Brain pericyte (primary cell): ENCODE data around the gene NR2F2.

ENCODE experiments used
- DNase-seq: peaks from one replicate; pipeline ENCODE4 v3.0.0-alpha.2; 2012; ENCODE audit warnings: low read depth, low spot score

NR2F2 gene

DNA sequence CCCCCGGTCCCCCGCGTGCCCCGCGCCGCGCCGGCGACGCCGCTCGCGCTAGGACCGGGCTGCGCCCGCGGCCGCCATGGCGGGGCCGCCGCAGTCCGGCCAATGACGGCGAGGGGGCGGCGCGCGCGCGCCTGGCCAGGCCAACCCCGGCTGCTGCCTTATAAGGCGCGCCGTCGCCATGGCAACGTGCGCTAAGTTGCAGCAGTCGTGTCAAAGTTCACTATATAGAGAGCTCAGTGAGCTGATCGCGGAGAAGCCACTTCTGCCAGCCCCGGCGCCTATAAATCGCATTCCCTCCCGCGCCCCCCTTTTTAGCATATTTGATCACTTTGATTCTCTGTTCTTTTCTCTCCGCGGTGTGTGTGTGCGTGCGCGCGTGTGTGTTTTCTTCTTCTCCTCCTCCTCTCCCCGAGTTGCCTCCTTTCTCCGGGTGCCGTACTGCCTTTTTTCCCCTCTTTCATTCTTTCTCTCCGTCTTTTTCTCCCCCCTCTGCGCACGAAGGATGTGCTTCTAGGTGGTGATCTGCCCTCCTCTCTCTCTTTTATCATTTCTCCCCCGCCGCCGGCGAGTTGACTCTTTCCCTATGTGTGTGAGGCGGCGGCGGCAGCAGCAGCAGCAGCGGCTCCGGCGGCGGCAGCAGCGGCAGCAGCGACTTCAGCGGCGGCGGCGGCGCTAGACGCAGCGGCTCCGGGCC is at the start of gene NR2F2:
Gene NR2F2, plus strand, starts transcription at position 251 of the 694 bp plus-strand sequence. CDS start 1,406 bp downstream, outside the sequence.
- DNase-seq: peak; percentile 97

DNA sequence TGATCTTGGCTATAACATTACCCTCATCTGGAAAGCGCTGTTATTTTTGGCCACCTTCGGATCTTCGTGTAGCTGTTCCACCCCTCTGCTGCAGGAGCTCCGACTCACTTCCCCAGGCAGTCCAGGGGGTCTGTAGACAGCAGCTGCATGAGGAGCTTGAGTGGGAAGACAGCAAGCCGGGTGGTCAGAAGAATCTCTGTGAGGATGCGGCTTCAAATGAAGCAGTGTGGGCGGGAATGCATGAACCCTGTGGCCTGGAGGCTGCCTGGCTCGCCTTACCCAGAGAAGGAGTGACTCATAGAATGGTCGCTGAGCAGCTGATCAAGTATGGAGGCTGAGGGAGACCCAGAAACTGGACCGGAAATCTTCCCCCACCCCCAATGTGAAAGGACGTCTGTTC is 45.2 kb upstream of the NR2F2 start:
- peak; percentile 98 for DNase-seq

DNA sequence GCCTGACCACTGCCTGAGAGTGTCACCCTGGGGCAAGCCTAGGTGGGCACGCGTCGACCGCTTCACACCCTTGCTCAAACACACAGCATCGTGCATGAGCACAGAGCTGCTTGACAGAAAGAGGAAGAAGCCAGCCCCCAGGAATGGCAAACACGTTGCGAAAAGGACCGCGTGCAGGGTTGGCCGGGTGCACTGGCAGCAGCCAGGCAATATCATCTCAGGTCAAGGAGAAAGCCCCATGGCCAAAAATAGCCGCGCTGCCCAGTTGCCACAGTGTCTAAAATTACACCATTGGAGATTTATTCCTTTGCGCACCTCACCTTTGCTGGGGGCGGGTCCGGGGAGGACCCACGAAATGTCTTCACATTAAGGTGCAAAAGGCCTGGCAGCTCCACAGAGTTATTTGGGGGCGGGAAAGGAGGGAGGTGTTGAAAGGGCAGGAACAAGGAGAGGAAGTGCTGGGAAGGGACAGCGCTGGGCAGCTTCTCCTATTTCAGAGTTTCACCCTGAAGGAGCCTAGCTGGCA is 44.7 kb upstream of the NR2F2 start:
- no peak for DNase-seq

DNA sequence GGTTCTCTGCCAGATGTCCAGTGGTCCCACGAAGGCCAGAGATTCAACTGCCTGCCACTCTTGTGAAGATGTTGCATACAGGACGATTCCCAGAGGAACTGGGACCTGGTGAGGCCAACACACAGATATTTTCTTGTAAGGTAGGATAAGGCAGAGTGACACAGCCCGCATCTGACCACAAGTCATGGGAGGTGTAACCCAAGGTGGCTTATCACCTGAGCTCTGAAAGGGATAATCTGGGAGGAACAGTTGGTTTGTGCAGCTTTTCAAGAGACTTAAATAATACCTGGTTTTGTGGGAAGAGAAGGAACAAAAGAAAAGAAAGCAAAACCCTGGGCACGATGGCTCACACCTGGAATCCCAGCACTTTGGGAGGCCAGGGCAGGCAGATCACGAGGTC is 39.8 kb upstream of the NR2F2 start:
- DNase-seq: no peak

DNA sequence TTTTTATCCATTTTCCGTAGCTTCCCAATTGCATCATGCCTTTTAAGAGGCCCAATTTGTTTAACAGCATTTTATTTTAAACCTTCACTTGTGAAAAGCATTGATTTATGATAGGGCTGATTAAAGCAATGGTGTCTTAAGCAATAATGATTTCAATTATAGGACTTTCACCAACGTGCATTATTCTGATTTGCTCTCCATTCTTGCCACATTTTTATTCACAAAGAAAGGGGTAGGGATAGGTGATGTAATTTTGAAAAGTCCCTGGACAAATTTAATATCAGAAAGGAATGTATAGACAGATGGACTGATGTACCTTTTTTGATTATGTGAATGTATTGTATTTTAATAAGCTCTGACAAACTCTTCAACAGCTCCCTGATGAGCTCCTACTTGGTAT is 37.9 kb upstream of the NR2F2 start:
- no peak for DNase-seq

DNA sequence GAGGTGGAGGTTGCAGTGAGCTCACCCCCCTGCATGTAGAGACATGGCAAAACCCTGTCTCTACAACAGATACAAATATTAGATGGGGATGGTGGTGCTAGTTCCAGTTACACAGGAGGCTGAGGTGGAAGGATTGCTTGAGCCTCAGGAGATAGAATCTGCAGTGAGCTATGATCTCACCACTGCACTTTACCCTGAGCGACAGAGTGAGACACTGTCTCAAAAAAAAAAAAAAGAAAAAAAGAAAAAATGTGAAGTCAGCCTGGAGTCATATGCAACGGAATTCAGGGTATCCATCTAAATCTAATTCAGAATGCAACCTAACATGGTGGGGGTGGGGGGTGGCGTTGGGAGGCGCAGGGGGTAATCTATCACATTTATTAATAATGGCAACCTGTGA is 37.1 kb upstream of the NR2F2 start:
- no peak for DNase-seq

DNA sequence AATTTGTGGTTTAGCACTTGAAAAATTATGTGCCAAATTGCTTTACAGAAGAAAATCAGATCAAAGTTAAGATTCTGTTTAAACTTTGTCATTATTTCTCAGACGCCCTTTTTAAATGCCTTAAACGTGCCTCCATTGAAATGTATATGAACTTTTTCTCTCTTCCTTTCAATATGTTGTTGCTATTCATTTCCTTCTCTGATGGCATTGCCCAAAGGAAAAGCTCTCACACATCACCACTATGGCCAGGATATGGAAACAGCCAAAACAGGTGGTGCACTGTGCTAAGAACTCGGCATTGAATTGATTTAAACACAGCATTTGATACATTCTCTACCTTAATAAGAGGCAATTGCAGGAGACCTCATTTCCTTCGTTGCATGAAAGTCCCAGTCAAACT is 35.7 kb upstream of the NR2F2 start:
- DNase-seq: no peak

DNA sequence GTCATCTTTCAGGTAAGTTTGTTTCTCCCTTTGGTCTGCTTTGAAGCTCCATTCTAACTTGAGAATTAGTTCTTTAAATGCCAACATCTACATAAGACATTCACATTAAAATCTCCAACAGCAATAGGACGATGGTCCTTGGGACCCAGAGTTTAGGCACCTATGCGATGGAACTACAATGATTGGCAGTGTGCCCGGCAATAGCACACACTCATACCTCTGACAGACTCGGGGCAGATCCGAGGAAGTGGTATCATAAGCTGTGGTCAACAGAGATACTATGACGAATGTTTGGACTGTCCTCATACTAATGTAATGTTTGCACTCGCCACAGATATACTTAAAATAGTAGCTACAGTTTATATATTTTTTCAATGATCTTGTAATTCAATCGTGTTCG is 34.2 kb upstream of the NR2F2 start:
- DNase-seq: no peak

DNA sequence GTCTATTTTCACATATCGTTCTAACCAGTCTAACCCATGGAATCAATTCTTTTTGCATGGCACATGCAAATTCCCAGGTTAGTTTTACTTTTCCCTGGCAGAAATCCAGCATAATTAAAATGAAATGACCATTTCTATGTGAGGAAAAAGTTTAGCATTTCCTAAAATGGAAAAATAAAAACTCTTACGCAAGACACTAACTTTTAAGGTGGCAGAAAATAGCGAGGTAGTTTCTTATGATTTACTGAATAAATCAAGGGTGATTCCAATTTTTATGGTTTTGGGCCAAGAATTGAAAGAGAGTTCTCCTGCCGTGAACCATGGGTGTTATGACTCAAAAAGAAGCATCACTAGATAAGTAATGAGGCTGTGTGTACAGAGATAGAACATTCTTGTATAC is 32.7 kb upstream of the NR2F2 start:
- DNase-seq: no peak

DNA sequence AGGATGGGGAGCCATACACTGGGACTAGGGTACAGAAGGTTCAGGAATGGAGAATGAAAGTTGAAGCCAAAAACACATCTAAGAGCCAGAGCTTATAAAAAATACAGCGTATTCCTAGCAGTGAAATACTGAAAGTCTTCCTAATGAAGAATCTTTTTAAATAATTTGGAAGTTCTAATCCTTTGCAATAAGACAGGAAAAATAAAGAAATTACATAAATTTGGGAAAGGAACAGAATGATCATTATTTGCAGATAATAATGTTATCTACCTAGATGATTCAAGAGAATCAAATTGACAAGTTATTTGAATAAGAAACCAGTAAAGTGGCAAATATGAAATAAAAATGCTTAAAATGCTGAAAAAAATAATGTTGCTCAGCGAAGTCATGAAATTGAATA is 32.3 kb upstream of the NR2F2 start:
- DNase-seq: no peak

DNA sequence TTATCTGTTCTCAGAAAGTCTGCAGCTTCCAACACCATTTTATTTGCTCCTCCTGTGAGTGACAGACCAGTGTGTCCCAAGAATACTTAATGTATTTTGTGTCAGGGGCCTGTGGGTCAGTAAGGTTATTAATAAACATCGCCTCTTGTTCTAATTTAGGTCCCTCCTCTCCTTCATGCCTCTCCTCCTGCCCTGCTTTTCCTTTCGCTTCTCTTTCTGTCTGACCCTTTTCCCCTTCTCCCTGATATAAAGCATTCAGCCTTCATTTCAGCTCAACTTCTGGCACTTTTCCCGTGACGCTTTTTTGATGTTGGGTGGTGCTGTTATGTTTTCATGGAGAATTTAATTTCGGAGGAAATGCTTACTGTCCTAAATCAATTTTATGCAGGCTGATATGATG is 29.7 kb upstream of the NR2F2 start:
- no peak for DNase-seq

DNA sequence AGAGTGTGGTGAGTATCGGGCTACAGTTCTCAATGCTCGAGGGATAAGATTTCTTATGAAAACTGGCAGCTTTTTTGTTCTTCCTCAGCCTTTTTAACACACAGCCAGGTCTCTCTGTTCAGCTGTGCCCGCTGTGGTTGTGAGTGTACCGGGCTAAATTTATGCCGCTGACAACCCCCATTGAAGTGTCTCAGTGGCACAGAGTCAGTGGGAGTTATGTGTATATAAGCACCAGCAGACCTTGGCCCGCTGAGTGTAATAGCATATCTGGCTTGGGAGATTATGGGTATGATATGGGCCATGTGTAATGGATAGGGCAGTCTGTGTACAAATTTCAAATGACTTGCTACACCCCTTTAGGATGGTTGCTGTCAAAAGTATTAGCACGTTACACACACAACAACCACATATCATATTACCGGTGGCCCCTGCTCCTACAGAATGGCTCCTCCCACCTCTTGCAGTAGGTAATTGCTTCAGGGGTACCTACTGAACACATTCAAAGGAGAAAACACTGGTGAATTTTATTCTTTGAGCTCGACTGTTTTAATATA is 26.9 kb upstream of the NR2F2 start:
- no peak for DNase-seq

DNA sequence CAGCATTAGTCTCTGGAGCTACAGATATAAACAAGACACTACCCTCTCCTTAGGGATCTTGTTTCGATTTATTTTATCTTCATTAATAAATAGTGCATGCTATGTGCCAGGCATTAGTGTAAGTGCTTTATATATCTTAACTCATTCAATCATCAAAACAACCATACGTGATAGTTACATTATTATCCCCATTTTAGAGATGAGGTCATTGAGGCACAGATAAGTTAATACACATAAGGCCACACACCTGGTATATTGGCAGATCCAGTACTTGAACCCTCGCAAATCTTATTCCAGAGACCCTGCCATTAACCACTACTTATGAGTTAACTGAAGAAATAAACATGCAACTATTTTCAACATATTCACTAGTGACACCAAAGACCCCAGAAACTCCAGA is 25.7 kb upstream of the NR2F2 start:
- DNase-seq: no peak

DNA sequence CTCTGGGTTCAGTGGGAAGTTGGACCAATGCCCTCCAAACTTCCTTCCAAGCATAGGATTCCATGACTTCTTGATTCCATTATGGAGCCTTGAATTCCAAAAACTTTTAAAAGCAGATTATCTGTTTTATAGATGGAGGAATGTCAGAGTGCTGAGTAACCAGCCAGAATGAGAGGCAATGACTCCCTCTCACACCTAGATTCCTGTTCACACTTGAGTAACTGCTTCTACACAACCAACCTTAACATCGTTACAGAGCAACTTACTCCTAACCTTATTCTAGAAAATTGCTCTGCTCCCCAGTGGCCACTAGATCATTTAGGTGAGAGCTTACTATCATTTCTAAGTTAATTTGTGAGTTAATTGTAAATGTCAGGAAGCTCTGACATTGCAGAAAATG is 24.2 kb upstream of the NR2F2 start:
- DNase-seq: no peak

DNA sequence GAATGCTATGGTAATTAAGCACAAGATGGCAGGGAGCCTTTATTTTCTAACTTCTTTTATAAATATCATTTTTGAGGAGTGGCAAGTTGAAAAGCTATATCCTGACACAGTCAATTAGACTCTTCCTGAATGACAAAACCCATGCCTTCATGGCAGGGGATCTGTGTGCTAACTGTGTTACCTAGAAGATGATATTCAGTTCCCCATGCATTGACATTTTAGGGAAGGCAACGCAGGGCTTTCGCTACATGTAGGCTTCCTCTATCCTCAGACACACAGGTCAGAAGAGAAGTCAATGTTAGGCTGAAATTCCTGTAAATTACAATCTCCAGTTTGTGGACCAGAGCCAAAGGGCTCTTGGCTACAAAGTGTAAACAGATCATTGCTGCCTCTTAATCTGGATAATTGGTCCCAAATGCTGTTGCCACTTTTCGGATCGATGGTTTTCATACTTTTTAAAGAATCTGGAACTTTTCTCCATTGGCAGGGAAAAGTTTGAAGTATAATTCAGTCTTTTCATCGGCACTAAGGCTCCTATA is 22.6 kb upstream of the NR2F2 start:
- DNase-seq: no peak

DNA sequence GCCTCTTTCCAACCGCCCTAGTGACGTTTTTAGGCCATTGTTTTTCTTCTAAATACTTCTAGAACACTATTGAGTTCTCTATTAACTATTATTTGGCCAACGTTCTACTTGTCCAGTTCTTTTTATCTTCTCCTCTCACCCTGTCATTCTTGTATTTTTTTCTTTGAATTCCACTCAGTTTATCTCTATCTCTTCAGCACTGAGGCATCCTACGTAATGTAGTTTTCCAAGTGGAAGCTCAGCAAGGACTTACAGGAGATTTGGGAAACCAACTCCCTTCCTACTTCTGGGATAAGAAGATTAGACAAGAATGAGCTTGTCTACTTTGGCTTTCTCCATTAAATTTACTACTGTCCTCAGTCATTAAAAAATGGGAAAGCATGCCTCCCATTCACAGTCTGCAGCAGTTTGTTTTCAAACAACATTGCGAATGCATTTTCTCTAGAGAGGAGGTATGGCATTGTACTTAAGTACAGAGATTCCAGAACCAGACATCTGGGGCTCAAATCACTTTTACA is 21.3 kb upstream of the NR2F2 start:
- no peak for DNase-seq

DNA sequence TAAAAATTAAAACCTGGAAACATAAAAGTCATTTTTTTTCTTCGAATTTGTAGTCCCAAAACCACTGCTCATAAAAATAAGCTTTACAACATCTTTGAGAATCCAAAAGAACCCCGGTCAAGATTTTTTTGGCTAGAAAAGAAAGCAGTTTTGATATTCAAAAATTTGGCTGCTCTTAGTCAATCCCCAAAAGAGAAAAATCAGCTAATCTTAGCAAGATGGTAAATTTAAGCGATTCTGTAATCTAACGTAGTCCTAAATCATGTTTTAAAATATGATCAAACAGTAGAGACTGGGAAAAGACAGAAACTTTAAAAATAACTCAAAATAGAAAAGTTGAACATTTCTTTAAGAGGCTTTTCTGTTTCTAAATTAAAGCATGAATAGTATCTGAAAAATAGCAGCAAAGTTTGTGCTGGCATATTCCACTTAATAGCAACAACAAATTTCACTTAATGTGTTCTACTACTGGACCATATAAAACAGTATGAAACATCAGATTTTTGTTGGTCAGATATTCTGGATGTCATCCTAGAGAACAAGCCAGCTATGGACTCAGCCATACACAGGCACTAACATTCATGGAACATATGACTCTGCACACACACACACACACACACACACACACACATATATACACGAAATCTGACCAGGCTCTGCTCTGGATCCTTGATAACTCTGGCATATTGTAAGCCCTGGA is 19.1 kb upstream of the NR2F2 start:
- no peak for DNase-seq

DNA sequence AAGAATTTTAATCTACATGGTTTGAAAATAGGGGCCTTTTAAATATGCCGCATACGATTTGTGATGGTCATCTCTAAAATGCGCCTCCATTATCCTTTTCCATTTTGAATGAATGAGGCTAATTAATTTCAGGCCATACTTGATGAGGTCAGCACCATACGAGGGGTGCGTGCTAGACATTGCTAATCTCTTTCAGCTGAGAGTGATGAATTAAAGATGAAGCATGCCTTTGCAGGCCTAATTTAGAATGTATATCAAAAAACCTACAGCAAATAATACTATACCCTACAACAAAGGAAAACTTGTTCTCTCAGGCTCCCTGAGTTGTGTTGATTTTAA is 18.6 kb upstream of the NR2F2 start:
- DNase-seq: no peak

DNA sequence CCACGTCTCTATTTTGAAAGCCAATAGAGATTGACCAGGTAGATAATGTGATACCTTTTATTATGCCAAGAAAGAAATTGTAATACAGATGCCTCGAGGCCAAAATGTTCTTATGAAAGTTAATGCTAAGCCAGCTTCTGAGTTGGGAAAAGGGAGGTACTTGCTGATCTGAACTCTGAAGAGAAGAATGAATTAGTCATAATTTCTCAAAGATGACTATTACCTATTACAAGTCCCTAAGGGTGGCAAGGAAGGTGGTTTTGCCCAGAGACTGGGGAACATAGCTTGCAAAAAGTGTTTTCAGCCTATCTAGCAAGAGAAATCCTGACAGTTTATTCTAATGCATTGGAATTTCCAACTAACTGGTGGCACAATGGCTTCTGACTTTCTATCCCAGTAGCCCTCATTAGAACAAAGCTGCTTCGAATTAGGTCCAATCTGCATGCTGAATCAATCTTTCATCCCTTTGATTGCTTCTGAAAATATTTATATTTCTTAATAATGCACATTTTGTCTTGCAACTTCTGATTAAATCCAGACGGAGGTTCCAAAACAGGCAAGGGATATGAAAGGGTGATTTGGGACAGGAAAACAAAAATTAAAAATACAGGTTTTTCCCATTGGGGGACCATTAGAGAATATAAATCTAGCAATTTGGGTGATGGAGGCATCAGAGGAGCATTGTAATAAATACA is 17.7 kb upstream of the NR2F2 start:
- DNase-seq: no peak

DNA sequence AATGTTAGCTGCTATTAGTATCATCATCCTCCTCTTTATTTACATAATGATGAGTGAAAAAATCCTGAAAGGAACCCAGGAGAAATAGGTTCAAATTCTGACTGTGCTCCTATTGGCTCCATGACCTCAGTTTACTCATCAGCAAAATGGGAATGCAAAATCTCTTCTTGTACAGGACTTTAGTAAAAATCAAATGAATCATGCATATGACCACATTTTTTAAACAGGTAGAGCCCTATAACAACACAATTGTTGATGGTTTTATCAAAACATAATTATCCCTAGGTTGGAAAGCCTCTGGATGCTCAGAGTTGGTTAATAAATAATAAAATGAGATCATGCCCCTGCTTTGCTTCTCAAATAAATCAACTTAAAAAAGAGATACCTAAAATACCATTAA is 16.0 kb upstream of the NR2F2 start:
- DNase-seq: no peak

DNA sequence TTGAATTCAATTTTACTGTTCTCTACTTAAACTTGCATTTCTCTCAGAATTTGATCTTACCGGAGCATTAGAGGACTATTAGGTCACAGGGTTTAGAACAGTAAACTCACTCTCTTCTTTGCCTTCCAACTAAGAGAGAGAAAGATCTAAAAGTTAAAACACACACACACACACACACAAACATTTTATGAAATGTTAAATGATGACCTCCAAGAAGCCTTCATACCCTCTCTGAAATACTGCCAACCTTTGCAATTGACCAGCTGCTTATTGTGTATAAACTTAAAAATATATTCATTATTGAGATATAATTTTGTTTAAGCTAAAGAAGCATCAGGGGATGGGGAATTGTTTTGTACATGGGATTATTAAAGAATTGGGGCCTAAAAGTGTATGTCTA is 15.5 kb upstream of the NR2F2 start:
- no peak for DNase-seq
